ENCODE results near the gene IL1F10.

IL1F10 gene

GRCh38 chr2:113028112-113028511, 39.7 kb upstream of the IL1F10 start:
- Mint-ChIP-seq H3K4me1 (no peaks in the 10 kb centered on the region), H3K36me3 (ENCODE audit: low read depth) (no peaks in the 10 kb centered on the region), H3K4me3 (no peak overlapping the region), H3K27ac (no peak overlapping the region), H3K27me3 (ENCODE audit: low read depth, poor library complexity) (peaks cover 77% of the 10 kb centered on the region), H3K9me3 (no peaks in the 10 kb centered on the region)
- no peak for DNase-seq
- no peak for TF ChIP-seq CTCF (IDR thresholded peaks at IDR 0.05)

- Mint-ChIP-seq H3K9me3 (no peaks in the 10 kb centered on the region), H3K27me3 (ENCODE audit: low read depth, poor library complexity) (peaks cover 49% of the 10 kb centered on the region), H3K36me3 (ENCODE audit: low read depth) (no peaks in the 10 kb centered on the region), H3K4me3 (no peak overlapping the region), H3K27ac (no peak overlapping the region), H3K4me1 (no peaks in the 10 kb centered on the region)
- DNase-seq: no peak
- TF ChIP-seq CTCF (IDR thresholded peaks at IDR 0.05): no peak
Observed at GRCh38 chr2:113032737-113033136, 35.0 kb upstream of the IL1F10 start.

GRCh38 chr2:113034016-113034415, 33.8 kb upstream of the IL1F10 start:
- Mint-ChIP-seq H3K4me1 (no peaks in the 10 kb centered on the region), H3K27ac (no peak overlapping the region), H3K4me3 (no peak overlapping the region), H3K36me3 (ENCODE audit: low read depth) (no peaks in the 10 kb centered on the region), H3K9me3 (no peaks in the 10 kb centered on the region), H3K27me3 (ENCODE audit: low read depth, poor library complexity) (peaks cover 41% of the 10 kb centered on the region)
- DNase-seq: no peak
- no peak for TF ChIP-seq CTCF (IDR thresholded peaks at IDR 0.05)

GRCh38 chr2:113036763-113037162, 31.0 kb upstream of the IL1F10 start:
- no peak overlapping the region for H3K4me3 Mint-ChIP-seq
- no peaks in the 10 kb centered on the region for H3K4me1 Mint-ChIP-seq
- peaks cover 33% of the 10 kb centered on the region for H3K27me3 Mint-ChIP-seq (ENCODE audit: low read depth, poor library complexity)
- H3K27ac Mint-ChIP-seq: no peak overlapping the region
- no peaks in the 10 kb centered on the region for H3K36me3 Mint-ChIP-seq (ENCODE audit: low read depth)
- no peak for DNase-seq
- TF ChIP-seq CTCF (IDR thresholded peaks at IDR 0.05): no peak
- no peaks in the 10 kb centered on the region for H3K9me3 Mint-ChIP-seq

GRCh38 chr2:113038291-113038690, 29.5 kb upstream of the IL1F10 start:
- H3K9me3 Mint-ChIP-seq: no peaks in the 10 kb centered on the region
- H3K27ac Mint-ChIP-seq: no peak overlapping the region
- H3K27me3 Mint-ChIP-seq (ENCODE audit: low read depth, poor library complexity): peaks cover 34% of the 10 kb centered on the region
- no peak for DNase-seq
- H3K4me3 Mint-ChIP-seq: no peak overlapping the region
- no peak for TF ChIP-seq CTCF (IDR thresholded peaks at IDR 0.05)
- H3K36me3 Mint-ChIP-seq (ENCODE audit: low read depth): no peaks in the 10 kb centered on the region
- H3K4me1 Mint-ChIP-seq: no peaks in the 10 kb centered on the region

GRCh38 chr2:113039158-113039557, 28.6 kb upstream of the IL1F10 start:
- TF ChIP-seq CTCF (IDR thresholded peaks at IDR 0.05): no peak
- no peak for DNase-seq
- Mint-ChIP-seq H3K4me3 (no peak overlapping the region), H3K4me1 (no peaks in the 10 kb centered on the region), H3K27ac (no peak overlapping the region), H3K36me3 (ENCODE audit: low read depth) (no peaks in the 10 kb centered on the region), H3K9me3 (no peaks in the 10 kb centered on the region), H3K27me3 (ENCODE audit: low read depth, poor library complexity) (peaks cover 38% of the 10 kb centered on the region)

Data from nephron progenitor cell (in vitro differentiated cells).